OCI-LY1 (cell line): ENCODE results near the gene USP10.

Source experiments
- EZH2 ChIP-seq: fragments of 200-600 bp; sonication (generic), shearing (Covaris generic); IDR thresholded peaks from 2 replicates; pipeline ENCODE4 v1.8.0; 2017; ENCODE audit warnings: borderline replicate concordance, mixed run types, mild to moderate bottlenecking, antibody characterized with exemption, low read length, moderate library complexity, mixed read lengths
- TF ChIP-seq, protein P1 (sequence below): fragments of 200-600 bp; sonication (generic), shearing (Covaris generic); IDR thresholded peaks from 2 replicates; pipeline ENCODE4 v1.5.1; 2017; ENCODE audit warnings: mild to moderate bottlenecking, antibody characterized with exemption, low read length, moderate library complexity, mixed read lengths

GRCh38 chr16:84715854-84716253 lies 16.1 kb downstream of the USP10 start:
- TF ChIP-seq, protein P1, sequence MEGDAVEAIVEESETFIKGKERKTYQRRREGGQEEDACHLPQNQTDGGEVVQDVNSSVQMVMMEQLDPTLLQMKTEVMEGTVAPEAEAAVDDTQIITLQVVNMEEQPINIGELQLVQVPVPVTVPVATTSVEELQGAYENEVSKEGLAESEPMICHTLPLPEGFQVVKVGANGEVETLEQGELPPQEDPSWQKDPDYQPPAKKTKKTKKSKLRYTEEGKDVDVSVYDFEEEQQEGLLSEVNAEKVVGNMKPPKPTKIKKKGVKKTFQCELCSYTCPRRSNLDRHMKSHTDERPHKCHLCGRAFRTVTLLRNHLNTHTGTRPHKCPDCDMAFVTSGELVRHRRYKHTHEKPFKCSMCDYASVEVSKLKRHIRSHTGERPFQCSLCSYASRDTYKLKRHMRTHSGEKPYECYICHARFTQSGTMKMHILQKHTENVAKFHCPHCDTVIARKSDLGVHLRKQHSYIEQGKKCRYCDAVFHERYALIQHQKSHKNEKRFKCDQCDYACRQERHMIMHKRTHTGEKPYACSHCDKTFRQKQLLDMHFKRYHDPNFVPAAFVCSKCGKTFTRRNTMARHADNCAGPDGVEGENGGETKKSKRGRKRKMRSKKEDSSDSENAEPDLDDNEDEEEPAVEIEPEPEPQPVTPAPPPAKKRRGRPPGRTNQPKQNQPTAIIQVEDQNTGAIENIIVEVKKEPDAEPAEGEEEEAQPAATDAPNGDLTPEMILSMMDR: no peak
- no peak for TF ChIP-seq EZH2
